ENCODE data around the gene RXRA.

GRCh38 chr9:134282138-134282650 lies 44.1 kb upstream of the RXRA start:
- TF ChIP-seq REST (IDR thresholded peaks at IDR 0.05; ENCODE audit: insufficient read depth in 1 of 2, low read depth in 2 of 2, low read length in 2 of 2) = no peak
- no peak for TF ChIP-seq POLR2AphosphoS5 (IDR thresholded peaks at IDR 0.05; ENCODE audit: low read depth, low read length)
